Sigmoid colon (tissue), 7 donors: ENCODE measurements around the gene KAZN. TPM values are rescaled to one million over a fixed set of nuclear protein-coding genes. Genes with fewer than 3 reads are reported as not detected.
"Not testable (repeated sequence)": the region's sequence is repeated elsewhere in the genome, so short reads cannot be mapped to it uniquely, and the experiment has no call there.

Experiments
- DNase-seq: peaks from one replicate; pipeline ENCODE4 v3.0.0-alpha.2; 2019
- H3K27ac ChIP-seq, 4 donors: fragments of 200-600 bp; sonication (generic); one replicate each; pipeline ENCODE4 v1.5.1; 2016 to 2019; ENCODE audit warnings: mild to moderate bottlenecking in 1 of 4
- H3K27me3 ChIP-seq, 3 donors: fragments of 200-600 bp; sonication (generic); one replicate each; pipeline ENCODE4 v1.5.1; 2019; ENCODE audit warnings: mild to moderate bottlenecking in 1 of 3
- H3K36me3 ChIP-seq, 4 donors: fragments of 200-600 bp; sonication (generic); one replicate each; pipeline ENCODE4 v1.5.1; 2016 to 2019
- H3K4me1 ChIP-seq, 4 donors: fragments of 200-600 bp; sonication (generic); one replicate each; pipeline ENCODE4 v1.5.1; 2017 to 2019
- H3K4me3 ChIP-seq, 4 donors: fragments of 200-600 bp; sonication (generic); one replicate each; pipeline ENCODE4 v1.5.1; 2017 to 2019; ENCODE audit warnings: mild to moderate bottlenecking in 2 of 4, moderate library complexity in 1 of 4
- H3K9me3 ChIP-seq, 4 donors: fragments of 200-600 bp in 3 of 4; sonication (generic) in 3 of 4; one replicate each; pipeline versions ENCODE4 v1.5.1 to v1.6.1; 2013 to 2019
- EP300 ChIP-seq, 4 donors: sonication (generic); formaldehyde crosslinking; IDR thresholded peaks; one replicate each; pipeline ENCODE4 v1.6.1; 2017; ENCODE audit warnings: antibody characterized with exemption in 4 of 4
- POLR2A ChIP-seq, 2 donors: fragments of 450-650 bp; IDR thresholded peaks; one replicate each; pipeline ENCODE4 v1.6.1; 2016; ENCODE audit warnings: antibody characterized with exemption in 2 of 2, mild to moderate bottlenecking in 2 of 2, moderate library complexity in 2 of 2
- POLR2AphosphoS5 ChIP-seq, 4 donors: sonication (generic); formaldehyde crosslinking; IDR thresholded peaks; one replicate each; pipeline ENCODE4 v1.6.1; 2017; ENCODE audit warnings: antibody characterized with exemption in 4 of 4
- WGBS, 2 donors: extraction: QIAGEN DNeasy Blood & Tissue Kit; methylation state at CpG; one replicate each; pipeline ENCODE4 v1.1.7; 2013; 5-methylcytosine and 5-hydroxymethylcytosine counted together
- intact Hi-C: fragments of 100-400 bp; cut with DNase I; formaldehyde crosslinking; loops from one replicate; pipeline ENCODE4 v1.15.1; 2023
- polyA plus RNA-seq, 3 donors: library from polyadenylated mRNA; stranded (reverse); fragments of 200-250 nt; gene quantifications; one replicate each; pipeline ENCODE4 v1.2.3, GENCODE V29; 2013
- total RNA-seq, 4 donors: library from RNA; depleted of rRNA; stranded (reverse); fragments of >200 nt; gene quantifications; one replicate each; pipeline ENCODE4 v1.1.0, GENCODE V29; 2016
- TF ChIP-seq, protein P1 (sequence below), 4 experiments: fragments of 450-650 bp in 3 of 4; fragments of 200-600 bp in 1 of 4; IDR thresholded peaks; one replicate each; pipeline ENCODE4 v1.5.1; 2016 to 2019; ENCODE audit warnings: antibody characterized with exemption in 4 of 4, mild to moderate bottlenecking in 3 of 4, moderate library complexity in 2 of 4
- donor health status: healthy with polysubstance abuse.
- donor health status: Bipolar disorder and iron deficiency.
- donor health status: healthy.

Gene KAZN
- total and polyA plus RNA-seq, 7 donors: 2.5 to 11.4 (median 5.6) TPM

DNA sequence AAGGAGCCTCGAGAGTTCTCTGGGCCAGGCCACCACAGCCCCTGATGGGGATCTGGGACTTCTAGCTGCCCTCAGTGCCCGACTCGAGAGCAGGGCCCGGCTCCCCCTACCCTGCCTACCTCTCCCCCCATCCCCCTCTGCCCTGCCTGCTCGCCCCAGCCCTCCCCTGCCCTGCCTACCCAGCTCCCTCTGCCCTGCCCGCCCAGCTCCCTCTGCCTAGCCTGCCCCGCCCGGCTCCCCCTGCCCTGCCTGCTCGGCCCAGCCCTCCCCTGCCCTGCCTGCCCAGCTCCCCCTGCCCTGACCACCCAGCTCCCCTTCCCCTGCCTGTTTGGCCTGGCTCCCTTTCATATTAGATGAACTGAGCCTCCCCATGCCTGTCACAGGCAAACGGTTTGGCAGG, 437.6 kb downstream of the KAZN start:
- Histone ChIP-seq H3K36me3 (no peaks in the 10 kb centered on the region), H3K4me3 (no peak overlapping the region), H3K27me3 (no peaks in the 10 kb centered on the region), H3K9me3 (no peaks in the 10 kb centered on the region), H3K27ac (no peak overlapping the region), H3K4me1 (no peaks in the 10 kb centered on the region)
- intact Hi-C loops: no loop called here
- TF ChIP-seq, protein P1, sequence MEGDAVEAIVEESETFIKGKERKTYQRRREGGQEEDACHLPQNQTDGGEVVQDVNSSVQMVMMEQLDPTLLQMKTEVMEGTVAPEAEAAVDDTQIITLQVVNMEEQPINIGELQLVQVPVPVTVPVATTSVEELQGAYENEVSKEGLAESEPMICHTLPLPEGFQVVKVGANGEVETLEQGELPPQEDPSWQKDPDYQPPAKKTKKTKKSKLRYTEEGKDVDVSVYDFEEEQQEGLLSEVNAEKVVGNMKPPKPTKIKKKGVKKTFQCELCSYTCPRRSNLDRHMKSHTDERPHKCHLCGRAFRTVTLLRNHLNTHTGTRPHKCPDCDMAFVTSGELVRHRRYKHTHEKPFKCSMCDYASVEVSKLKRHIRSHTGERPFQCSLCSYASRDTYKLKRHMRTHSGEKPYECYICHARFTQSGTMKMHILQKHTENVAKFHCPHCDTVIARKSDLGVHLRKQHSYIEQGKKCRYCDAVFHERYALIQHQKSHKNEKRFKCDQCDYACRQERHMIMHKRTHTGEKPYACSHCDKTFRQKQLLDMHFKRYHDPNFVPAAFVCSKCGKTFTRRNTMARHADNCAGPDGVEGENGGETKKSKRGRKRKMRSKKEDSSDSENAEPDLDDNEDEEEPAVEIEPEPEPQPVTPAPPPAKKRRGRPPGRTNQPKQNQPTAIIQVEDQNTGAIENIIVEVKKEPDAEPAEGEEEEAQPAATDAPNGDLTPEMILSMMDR (IDR thresholded peaks at IDR 0.05): no peak
- TF ChIP-seq POLR2A (IDR thresholded peaks at IDR 0.05): no peak
- TF ChIP-seq EP300 (IDR thresholded peaks at IDR 0.05): no peak
- no peak for TF ChIP-seq POLR2AphosphoS5 (IDR thresholded peaks at IDR 0.05)
- 64 to 78% methylated on average over 10 of the region's 10 CpGs for WGBS, 2 donors
- no peak for DNase-seq

DNA sequence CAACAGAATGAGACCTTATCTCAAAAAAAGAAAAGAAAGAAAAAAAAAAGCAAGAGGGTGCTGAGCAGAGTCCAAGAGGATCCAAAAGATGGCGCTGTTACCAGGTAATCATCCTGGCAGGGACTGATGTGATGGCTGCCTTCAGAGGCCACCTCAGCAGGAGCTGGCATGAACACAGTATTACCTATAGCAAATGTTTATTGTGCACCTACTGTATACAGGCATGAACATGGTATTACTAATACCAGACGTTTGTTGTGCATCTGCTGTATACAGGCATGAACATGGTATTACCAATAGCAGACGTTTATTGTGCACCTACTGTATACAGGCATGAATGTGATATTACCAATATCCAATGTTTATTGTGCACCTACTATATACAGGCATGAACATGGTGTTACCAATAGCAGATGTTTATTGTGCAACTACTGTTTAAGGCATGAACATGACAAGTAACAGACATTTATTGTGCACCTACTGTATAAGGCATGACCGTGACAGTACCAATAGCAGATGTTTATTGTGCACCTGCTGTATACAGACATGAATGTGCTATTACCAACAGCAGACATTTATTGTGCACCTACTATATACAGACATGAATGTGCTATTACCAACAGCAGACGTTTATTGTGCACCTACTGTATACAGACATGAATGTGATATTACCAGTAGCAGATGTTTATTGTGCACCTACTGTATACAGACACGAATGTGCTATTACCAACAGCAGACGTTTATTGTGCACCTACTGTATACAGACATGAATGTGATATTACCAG, 439.9 kb downstream of the KAZN start:
- DNase-seq: no peak
- WGBS, 2 donors: 85 to 92% methylated on average over 7 of the region's 7 CpGs
- Histone ChIP-seq H3K27me3 (no peaks in the 10 kb centered on the region), H3K27ac (no peak overlapping the region), H3K9me3 (no peaks in the 10 kb centered on the region), H3K36me3 (no peaks in the 10 kb centered on the region), H3K4me3 (no peak overlapping the region), H3K4me1 (no peaks in the 10 kb centered on the region)
- TF ChIP-seq POLR2A (IDR thresholded peaks at IDR 0.05) (no peak), EP300 (IDR thresholded peaks at IDR 0.05) (no peak), POLR2AphosphoS5 (IDR thresholded peaks at IDR 0.05) (no peak)
- TF ChIP-seq, protein P1 (IDR thresholded peaks at IDR 0.05): no peak
- intact Hi-C loops: no loop called here

DNA sequence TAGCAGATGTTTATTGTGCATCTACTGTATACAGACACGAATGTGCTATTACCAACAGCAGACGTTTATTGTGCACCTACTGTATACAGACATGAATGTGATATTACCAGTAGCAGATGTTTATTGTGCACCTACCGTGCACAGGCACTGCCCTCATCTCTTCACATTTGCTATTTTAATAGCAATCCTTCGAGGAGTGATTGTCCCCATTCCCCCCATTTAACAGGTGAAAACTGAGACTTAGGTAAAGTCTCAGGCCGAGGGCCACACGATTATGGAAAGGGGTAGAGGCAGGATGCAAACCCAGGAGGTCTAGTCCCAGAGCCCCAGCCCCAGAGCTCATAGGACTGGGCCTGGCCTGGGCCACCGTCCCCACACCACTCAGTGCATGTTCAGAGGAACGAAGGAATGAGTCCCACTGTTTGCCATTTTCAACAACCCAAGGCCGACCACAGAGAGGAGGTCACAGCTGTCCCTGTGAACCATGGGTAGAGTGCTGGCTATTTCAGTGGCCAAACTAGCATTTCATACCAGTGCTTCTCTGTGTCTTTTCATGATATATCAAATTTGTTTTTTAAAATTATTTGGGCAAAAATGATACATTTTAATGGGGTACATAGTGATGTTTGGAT, 440.6 kb downstream of the KAZN start:
- no peaks in the 10 kb centered on the region for H3K9me3 ChIP-seq
- no peak for DNase-seq
- no peaks in the 10 kb centered on the region for H3K4me1 ChIP-seq
- H3K27ac ChIP-seq: no peak overlapping the region
- no peaks in the 10 kb centered on the region for H3K36me3 ChIP-seq
- WGBS, 2 donors: 78 to 89% methylated on average over 9 of the region's 9 CpGs
- intact Hi-C loops: no loop called here
- TF ChIP-seq POLR2A (IDR thresholded peaks at IDR 0.05) (no peak), POLR2AphosphoS5 (IDR thresholded peaks at IDR 0.05) (no peak), EP300 (IDR thresholded peaks at IDR 0.05) (no peak)
- TF ChIP-seq, protein P1 (IDR thresholded peaks at IDR 0.05): no peak
- no peaks in the 10 kb centered on the region for H3K27me3 ChIP-seq
- H3K4me3 ChIP-seq: no peak overlapping the region

DNA sequence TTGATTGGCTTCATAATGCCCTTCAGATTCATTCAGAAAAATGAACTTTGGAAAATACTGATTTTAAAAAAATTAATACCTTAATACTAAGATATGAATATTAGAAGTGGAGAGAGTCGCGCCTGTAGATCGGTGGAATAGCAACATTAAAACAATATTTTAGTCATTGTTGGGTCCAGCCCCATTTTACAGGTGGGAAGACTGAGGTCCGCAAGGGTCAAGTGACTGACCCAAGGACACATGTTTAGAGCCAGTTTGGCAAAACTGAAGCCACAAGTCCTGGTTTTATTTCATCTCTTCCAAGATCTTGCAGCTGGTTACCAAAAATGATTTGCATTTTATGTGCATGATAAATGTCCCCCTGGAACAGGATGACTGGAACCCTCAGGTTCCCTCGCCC, 441.4 kb downstream of the KAZN start:
- Histone ChIP-seq H3K4me1 (no peaks in the 10 kb centered on the region), H3K27me3 (no peaks in the 10 kb centered on the region), H3K9me3 (no peaks in the 10 kb centered on the region), H3K27ac (no peak overlapping the region), H3K4me3 (no peak overlapping the region), H3K36me3 (no peaks in the 10 kb centered on the region)
- DNase-seq: no peak
- intact Hi-C loops: loop anchor here (10.0 kb wide), 2 partner anchors 265 to 1375 kb away; no protein-coding TSS in a partner anchor
- TF ChIP-seq EP300 (IDR thresholded peaks at IDR 0.05): no peak
- no peak for TF ChIP-seq POLR2AphosphoS5 (IDR thresholded peaks at IDR 0.05)
- no peak for TF ChIP-seq POLR2A (IDR thresholded peaks at IDR 0.05)
- TF ChIP-seq, protein P1 (IDR thresholded peaks at IDR 0.05): no peak
- WGBS, 2 donors: 97 to 98% methylated on average over 5 of the region's 5 CpGs

DNA sequence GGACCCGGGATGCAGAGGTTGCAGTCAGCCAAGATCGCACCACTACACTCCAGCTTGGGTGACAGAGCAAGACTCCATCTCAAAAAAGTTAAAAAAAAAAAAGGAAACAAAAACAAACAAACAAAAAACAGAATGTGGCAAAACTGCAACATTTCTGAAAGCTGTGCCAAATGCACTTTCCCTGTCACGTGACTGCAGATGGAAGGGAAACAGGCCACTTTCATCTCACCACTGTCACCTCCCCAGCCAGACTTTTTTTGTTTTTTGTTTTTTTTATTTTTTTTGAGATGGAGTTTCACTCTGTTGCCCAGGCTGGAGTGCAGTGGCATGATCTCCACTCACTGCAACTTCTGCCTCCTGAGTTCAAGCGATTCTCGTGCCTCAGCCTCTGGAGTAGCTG, 442.2 kb downstream of the KAZN start:
- 88 to 89% methylated on average over 5 of the region's 5 CpGs for WGBS, 2 donors
- not testable (repeated sequence) for H3K36me3 ChIP-seq, H3K9me3 ChIP-seq, H3K27ac ChIP-seq, DNase-seq, H3K4me3 ChIP-seq, H3K4me1 ChIP-seq, H3K27me3 ChIP-seq
- intact Hi-C loops: loop anchor here (10.0 kb wide), 2 partner anchors 266 to 1376 kb away; no protein-coding TSS in a partner anchor
